LNCaP clone FGC (cell line): ENCODE data around the gene HOXA9.

Experiments
- DNase-seq: peaks from one replicate; pipeline ENCODE4 v3.0.0-alpha.2; 2011; ENCODE audit warnings: low read depth
- H3K4me3 ChIP-seq: 2 replicates; pipeline ENCODE4 v1.5.1; 2011; ENCODE audit warnings: mild to moderate bottlenecking, low read depth, low read length, control low read depth
- CTCF ChIP-seq: IDR thresholded peaks from 2 replicates; pipeline ENCODE4 v1.5.1; 2012; ENCODE audit warnings: mild to moderate bottlenecking; ENCODE audit not compliant: control insufficient read depth, insufficient read depth; ENCODE audit errors: extremely low read depth

Gene HOXA9

GRCh38 chr7:27156916-27157701 is 8.2 kb downstream of the HOXA9 start:
- TF ChIP-seq CTCF, result no peak
- no peak for DNase-seq
- H3K4me3 ChIP-seq, result no peak overlapping the region

DNA sequence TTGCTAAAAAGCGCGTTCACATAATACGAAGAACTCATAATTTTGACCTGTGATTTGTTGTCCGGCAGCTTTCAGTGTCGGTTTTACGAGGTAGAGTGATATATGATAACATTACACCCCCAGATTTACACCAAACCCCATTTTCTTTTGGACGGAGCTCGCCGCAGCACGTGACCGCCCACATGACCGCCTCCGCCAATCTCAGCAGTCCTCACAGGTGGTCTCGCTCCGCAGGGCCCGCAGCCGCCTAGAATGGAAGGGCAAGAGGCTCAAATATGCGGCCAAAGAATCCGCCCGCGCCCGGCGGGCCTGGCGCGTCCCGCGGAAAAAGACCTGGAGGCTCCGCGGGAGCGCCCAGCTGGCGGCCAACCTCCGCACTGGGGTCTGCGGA is 8.8 kb downstream of the HOXA9 start, which contains the start of gene HOXA7:
HOXA7 (minus strand) TSS at position 168 of the 391 bp plus-strand sequence; CDS start at position 38, 130 bp downstream.
- H3K4me3 ChIP-seq, result peak within 1 kb of the TSS; percentile 28
- TF ChIP-seq CTCF, result no peak
- DNase-seq, result no peak

- no peak for DNase-seq
Measured at GRCh38 chr7:27155816-27156507, 9.4 kb downstream of the HOXA9 start.

GRCh38 chr7:27154901-27155815 is 10.2 kb downstream of the HOXA9 start:
- TF ChIP-seq CTCF, result no peak
- peak overlapping the region; percentile 28 for H3K4me3 ChIP-seq
- no peak for DNase-seq

More at GRCh38 chr7:27155816-27156507, 9.4 kb downstream of the HOXA9 start:
- TF ChIP-seq CTCF, result peak; percentile 19; the same call in 1 of the 2 replicates
- H3K4me3 ChIP-seq, result peak overlapping the region; percentile 28

DNA sequence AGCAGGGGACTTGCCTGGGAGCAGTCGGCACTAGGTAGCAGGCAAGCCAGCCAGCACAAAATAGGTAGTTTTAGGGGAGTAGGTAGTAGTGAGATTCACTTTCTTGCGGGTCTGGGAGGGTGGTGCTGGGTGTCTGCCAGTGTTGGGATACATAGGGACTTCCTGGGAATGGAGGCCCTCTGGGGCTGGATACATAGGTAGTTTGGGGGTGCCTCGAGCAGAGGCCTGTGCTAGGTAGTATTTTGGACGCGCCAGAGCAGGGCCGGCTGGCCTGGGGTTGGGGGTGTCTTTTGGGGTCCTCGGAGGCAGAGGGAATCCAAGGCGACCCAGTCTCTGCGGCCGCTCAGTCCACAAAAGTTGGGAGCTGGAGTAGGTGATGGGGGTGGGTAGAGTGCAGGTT is 11.0 kb downstream of the HOXA9 start:
- no peak for TF ChIP-seq CTCF
- H3K4me3 ChIP-seq, result no peak overlapping the region
- DNase-seq, result no peak

GRCh38 chr7:27153526-27153925 is 11.8 kb downstream of the HOXA9 start:
- TF ChIP-seq CTCF, result no peak
- no peak for DNase-seq
- no peak overlapping the region for H3K4me3 ChIP-seq
